GM12891 (cell line): ENCODE results near the gene TPX2.

Source experiments
- POLR2A ChIP-seq: IDR thresholded peaks from 2 replicates; pipeline ENCODE4 v1.6.1; 2011; ENCODE audit warnings: low read depth, low read length, control low read depth
- TAF1 ChIP-seq: IDR thresholded peaks from 2 replicates; pipeline ENCODE4 v1.6.1; 2011; ENCODE audit warnings: low read depth, low read length, control low read depth

GRCh38 chr20:31758521-31758920 lies 19.4 kb downstream of the TPX2 start:
- TF ChIP-seq TAF1 (no peak), POLR2A (no peak)
